ENCODE measurements around the gene ATP7B.

ATP7B gene

DNA sequence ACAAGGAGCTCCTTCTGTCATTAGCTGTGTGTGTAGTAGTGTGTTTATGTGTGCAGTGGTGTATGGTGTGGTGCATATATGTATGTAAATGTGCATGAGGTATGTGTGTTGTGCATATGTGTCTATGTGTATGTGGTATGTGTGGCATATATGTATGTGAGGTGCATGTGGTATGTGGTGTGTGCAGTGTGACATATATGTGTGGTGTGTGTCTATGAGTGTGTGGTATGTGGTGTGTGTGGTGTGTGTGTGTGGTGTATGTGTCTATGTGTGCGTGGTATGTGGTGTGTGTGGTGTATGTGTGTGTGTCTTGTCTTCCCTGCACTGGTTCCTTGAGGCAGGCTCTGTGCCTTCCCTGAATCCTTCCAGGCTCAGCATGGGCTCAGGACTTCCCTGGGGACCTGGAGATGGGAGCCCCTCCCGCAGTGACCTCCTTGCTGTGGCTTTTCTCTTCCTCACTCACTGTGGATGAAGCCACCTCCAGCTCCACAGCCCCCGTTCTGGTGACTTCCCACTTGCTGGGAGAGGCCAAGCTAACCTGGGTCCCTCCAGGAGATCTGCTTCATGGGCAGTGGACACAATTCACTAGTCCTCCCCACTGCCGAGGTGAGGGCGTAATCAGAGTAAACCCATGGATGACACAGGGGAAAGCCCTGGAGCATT lies 85.3 kb downstream of the ATP7B start:
- TF ChIP-seq MYC (IDR thresholded peaks at IDR 0.05; ENCODE audit: low read depth, low read length) (no peak), POLR2A (IDR thresholded peaks at IDR 0.05; ENCODE audit: extremely low read depth, insufficient read length) (no peak)
- TF ChIP-seq, protein P1, sequence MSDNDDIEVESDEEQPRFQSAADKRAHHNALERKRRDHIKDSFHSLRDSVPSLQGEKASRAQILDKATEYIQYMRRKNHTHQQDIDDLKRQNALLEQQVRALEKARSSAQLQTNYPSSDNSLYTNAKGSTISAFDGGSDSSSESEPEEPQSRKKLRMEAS (IDR thresholded peaks at IDR 0.05; ENCODE audit: low read depth, low read length) = no peak
- TF ChIP-seq, protein P2, sequence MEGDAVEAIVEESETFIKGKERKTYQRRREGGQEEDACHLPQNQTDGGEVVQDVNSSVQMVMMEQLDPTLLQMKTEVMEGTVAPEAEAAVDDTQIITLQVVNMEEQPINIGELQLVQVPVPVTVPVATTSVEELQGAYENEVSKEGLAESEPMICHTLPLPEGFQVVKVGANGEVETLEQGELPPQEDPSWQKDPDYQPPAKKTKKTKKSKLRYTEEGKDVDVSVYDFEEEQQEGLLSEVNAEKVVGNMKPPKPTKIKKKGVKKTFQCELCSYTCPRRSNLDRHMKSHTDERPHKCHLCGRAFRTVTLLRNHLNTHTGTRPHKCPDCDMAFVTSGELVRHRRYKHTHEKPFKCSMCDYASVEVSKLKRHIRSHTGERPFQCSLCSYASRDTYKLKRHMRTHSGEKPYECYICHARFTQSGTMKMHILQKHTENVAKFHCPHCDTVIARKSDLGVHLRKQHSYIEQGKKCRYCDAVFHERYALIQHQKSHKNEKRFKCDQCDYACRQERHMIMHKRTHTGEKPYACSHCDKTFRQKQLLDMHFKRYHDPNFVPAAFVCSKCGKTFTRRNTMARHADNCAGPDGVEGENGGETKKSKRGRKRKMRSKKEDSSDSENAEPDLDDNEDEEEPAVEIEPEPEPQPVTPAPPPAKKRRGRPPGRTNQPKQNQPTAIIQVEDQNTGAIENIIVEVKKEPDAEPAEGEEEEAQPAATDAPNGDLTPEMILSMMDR (IDR thresholded peaks at IDR 0.05; ENCODE audit: low read depth, low read length) = no peak
- H3K4me3 ChIP-seq (ENCODE audit: low read depth, low read length) = no peak overlapping the region
- no peak for DNase-seq (ENCODE audit: low read depth)

DNA sequence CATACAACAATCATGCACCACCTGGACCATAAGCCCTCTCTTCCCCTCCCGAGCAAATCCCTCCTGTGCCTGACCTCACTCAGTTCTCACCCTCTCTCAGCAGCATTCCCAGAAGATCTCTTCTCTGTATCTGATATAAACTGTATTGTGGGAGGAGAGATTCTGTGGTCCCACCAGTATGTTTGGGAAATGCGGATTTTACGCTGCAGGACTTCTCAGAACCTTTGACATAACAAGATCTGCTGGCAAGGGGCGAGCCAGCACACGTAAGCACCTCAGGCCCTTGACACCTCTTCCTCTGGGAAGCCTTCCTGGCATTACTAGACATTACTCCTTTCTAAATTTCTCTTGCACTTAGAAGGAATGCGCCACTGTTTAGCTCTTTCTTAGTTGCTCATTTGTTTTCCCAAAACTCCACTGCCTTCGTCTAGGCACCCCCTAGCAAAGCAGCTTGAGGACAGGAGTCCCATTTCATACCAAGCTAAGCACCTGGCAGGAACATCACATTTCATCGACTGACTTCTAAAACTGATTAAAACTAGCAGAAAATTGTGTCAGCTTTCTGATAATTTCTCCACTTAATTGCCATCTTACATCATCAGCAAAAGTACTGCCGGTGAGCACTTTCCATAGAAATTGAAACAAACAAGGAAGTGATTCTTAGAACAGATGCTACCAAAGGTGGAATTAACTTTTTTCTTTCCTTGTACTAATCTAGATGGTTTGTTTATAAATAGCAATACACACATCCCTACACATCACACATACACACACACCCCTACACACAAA lies 86.3 kb downstream of the ATP7B start:
- no peak for DNase-seq (ENCODE audit: low read depth)
- H3K4me3 ChIP-seq (ENCODE audit: low read depth, low read length) = no peak overlapping the region
- TF ChIP-seq POLR2A (IDR thresholded peaks at IDR 0.05; ENCODE audit: extremely low read depth, insufficient read length) = no peak
- TF ChIP-seq, protein P2 (IDR thresholded peaks at IDR 0.05; ENCODE audit: low read depth, low read length) = no peak
- no peak for TF ChIP-seq MYC (IDR thresholded peaks at IDR 0.05; ENCODE audit: low read depth, low read length)
- TF ChIP-seq, protein P1 (IDR thresholded peaks at IDR 0.05; ENCODE audit: low read depth, low read length) = no peak

DNA sequence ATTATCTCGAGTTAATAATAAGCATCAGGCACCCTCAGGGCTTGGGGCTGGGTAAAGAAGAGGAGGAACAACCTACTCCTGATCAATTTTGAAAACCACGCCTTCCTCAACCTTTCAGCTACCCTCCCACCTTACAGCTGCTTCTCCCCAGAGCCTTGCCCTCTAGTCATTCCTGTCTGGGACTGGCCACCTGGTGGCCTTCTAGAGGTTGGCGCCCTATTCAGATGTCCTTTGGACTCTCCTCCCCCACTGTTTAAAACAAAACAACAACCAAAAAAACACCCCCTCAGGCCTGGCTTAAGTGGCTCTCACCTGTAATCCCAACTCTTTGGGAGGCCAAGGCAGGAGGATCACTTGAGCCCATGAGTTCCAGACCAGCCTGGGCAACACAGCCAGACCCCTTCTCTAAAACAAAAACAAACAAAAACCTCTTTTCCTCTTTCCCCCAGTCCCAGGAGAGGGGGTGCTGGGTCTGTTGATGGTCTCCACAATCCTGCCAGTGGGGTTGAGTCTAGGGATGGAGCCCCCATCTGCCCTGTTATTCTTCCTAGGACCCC lies 87.2 kb downstream of the ATP7B start:
- no peak overlapping the region for H3K4me3 ChIP-seq (ENCODE audit: low read depth, low read length)
- TF ChIP-seq, protein P1 (IDR thresholded peaks at IDR 0.05; ENCODE audit: low read depth, low read length) = no peak
- TF ChIP-seq MYC (IDR thresholded peaks at IDR 0.05; ENCODE audit: low read depth, low read length) (no peak), POLR2A (IDR thresholded peaks at IDR 0.05; ENCODE audit: extremely low read depth, insufficient read length) (no peak)
- TF ChIP-seq, protein P2 (IDR thresholded peaks at IDR 0.05; ENCODE audit: low read depth, low read length) = peak; percentile 53
- peak; percentile 44 for DNase-seq (ENCODE audit: low read depth)

DNA sequence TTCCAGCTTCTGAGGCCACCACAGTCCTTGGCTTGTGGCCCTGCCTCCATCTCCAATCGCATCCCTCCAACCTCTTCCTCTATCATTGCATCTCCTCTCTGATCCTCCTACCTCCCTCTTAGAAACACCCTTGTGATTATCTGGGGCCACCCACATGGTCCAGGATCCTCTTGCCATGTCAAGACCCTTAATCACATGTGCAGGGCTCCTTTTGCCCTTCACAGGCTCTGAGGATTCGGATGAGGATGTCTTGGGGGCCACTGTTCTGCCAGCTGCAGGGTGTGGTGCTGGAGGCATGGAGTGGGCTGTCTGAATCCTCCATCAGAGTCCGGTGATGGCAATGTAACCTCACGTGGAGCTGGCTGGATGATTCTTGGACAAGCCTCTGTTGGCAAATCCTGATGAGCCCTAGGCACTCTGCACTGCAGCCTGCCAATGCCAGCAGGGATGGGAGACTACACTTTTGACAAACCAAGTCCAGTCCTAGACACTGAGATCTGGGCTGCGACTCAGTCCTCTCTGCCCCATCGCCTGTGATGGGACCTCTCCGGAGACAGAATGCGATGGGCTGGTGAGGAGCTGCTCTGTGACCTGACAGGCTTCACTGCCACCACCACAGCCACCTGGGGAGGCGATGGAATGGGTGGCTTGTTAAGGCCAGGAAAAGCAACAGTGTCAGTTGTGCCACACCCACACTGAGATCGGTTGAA lies 88.3 kb downstream of the ATP7B start:
- no peak for TF ChIP-seq MYC (IDR thresholded peaks at IDR 0.05; ENCODE audit: low read depth, low read length)
- no peak for TF ChIP-seq POLR2A (IDR thresholded peaks at IDR 0.05; ENCODE audit: extremely low read depth, insufficient read length)
- TF ChIP-seq, protein P1 (IDR thresholded peaks at IDR 0.05; ENCODE audit: low read depth, low read length) = no peak
- TF ChIP-seq, protein P2 (IDR thresholded peaks at IDR 0.05; ENCODE audit: low read depth, low read length) = no peak
- DNase-seq (ENCODE audit: low read depth) = no peak
- no peak overlapping the region for H3K4me3 ChIP-seq (ENCODE audit: low read depth, low read length)
